Nephron progenitor cell (in vitro differentiated cells): ENCODE data around the gene UGT2A3.

Experiments
- DNase-seq: peaks from one replicate; pipeline ENCODE4 v3.0.0; 2021
- H3K27ac Mint-ChIP-seq: 2 replicates; pipeline ENCODE4 v1.8.0; 2021; ENCODE audit warnings: mild to moderate bottlenecking, moderate library complexity, mixed read lengths
- H3K27me3 Mint-ChIP-seq: 2 replicates; pipeline ENCODE4 v1.8.0; 2021; ENCODE audit warnings: mild to moderate bottlenecking, low read depth, mixed read lengths; ENCODE audit not compliant: poor library complexity
- H3K36me3 Mint-ChIP-seq: 2 replicates; pipeline ENCODE4 v1.8.0; 2021; ENCODE audit warnings: low read depth, mixed read lengths
- H3K4me1 Mint-ChIP-seq: 2 replicates; pipeline ENCODE4 v1.8.0; 2021; ENCODE audit warnings: mixed read lengths
- H3K4me3 Mint-ChIP-seq: 2 replicates; pipeline ENCODE4 v1.8.0; 2021; ENCODE audit warnings: mild to moderate bottlenecking, moderate library complexity, mixed read lengths
- H3K9me3 Mint-ChIP-seq: 2 replicates; pipeline ENCODE4 v1.8.0; 2021; ENCODE audit warnings: mild to moderate bottlenecking, moderate library complexity, mixed read lengths
- TF ChIP-seq, protein P1 (sequence below): fragments of 200-600 bp; sonication (generic); IDR thresholded peaks from 2 replicates; pipeline ENCODE4 v1.5.0; 2021; ENCODE audit warnings: antibody characterized with exemption

Gene UGT2A3

DNA sequence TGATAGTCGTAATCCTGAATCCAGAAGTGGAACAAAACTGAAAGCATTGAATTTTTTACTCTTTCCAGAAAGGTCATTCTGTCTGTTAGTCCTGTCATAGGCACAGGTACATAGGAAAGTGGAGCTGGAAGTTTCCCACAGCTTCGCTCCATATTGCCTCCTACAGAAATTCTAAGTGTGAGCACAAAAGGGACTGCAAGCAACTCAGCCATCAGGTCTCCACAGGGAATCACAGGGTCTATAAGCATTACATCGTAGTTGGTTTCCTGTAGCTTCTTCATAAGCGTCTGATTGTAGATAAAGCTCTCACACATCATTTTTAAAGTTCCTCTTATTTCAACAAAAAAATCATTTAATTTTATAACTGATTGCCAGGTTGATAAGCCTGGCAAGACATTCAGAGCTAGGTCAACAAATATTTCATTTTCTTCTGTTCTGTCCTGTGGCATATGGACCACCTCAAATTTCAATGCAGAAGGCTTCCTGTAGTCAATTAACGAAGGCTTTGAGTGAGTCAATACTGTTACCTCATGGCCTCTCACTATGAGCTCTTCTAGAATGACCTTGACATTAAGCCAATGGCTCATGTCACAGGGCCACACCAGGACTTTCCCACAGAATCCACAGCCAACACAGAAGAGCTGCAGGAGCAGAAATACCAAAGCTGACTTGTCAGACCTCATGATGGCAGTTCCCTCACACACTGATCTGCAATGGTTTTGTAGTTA is at the start of gene UGT2A3:
Gene UGT2A3 (minus strand): TSS at position 727 of the 728 bp plus-strand sequence. CDS start 44 bp downstream, at position 683.
- TF ChIP-seq, protein P1, sequence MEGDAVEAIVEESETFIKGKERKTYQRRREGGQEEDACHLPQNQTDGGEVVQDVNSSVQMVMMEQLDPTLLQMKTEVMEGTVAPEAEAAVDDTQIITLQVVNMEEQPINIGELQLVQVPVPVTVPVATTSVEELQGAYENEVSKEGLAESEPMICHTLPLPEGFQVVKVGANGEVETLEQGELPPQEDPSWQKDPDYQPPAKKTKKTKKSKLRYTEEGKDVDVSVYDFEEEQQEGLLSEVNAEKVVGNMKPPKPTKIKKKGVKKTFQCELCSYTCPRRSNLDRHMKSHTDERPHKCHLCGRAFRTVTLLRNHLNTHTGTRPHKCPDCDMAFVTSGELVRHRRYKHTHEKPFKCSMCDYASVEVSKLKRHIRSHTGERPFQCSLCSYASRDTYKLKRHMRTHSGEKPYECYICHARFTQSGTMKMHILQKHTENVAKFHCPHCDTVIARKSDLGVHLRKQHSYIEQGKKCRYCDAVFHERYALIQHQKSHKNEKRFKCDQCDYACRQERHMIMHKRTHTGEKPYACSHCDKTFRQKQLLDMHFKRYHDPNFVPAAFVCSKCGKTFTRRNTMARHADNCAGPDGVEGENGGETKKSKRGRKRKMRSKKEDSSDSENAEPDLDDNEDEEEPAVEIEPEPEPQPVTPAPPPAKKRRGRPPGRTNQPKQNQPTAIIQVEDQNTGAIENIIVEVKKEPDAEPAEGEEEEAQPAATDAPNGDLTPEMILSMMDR: no peak
- Mint-ChIP-seq H3K27ac (no peak within 1 kb of the TSS), H3K4me1 (no peaks in the 10 kb centered on the region), H3K27me3 (no peaks in the 10 kb centered on the region), H3K4me3 (no peak within 1 kb of the TSS), H3K36me3 (no peaks in the 10 kb centered on the region), H3K9me3 (no peaks in the 10 kb centered on the region)
- no peak for DNase-seq

GRCh38 chr4:68997040-68997439 is 45.4 kb upstream of the UGT2A3 start:
- Mint-ChIP-seq H3K4me3 (no peak overlapping the region), H3K4me1 (no peaks in the 10 kb centered on the region), H3K9me3 (peaks cover 5% of the 10 kb centered on the region), H3K36me3 (no peaks in the 10 kb centered on the region), H3K27me3 (no peaks in the 10 kb centered on the region), H3K27ac (no peak overlapping the region)
- no peak for DNase-seq
- TF ChIP-seq, protein P1: no peak

DNA sequence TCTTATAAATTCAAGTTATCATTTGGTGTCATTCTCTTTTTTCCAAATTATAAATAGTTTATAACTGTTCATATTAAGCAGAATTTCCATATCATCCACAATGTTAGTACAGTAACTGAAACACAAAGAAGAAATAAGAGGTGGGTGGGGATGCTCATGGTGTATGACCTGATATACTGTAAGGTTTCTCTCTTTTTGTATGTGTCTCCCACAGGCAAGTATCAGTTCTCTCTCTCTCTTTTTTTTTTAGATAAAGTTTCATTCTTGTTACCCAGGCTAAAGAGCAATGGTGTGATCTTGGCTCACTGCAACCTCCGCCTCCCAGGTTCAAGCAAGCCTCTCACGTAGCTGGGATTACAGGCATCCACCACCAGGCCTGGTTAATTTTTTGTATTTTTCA is 43.7 kb upstream of the UGT2A3 start:
- Mint-ChIP-seq H3K4me1 (no peaks in the 10 kb centered on the region), H3K27me3 (no peaks in the 10 kb centered on the region), H3K27ac (no peak overlapping the region), H3K36me3 (no peaks in the 10 kb centered on the region), H3K4me3 (no peak overlapping the region), H3K9me3 (peaks cover 14% of the 10 kb centered on the region)
- no peak for DNase-seq
- TF ChIP-seq, protein P1: no peak

DNA sequence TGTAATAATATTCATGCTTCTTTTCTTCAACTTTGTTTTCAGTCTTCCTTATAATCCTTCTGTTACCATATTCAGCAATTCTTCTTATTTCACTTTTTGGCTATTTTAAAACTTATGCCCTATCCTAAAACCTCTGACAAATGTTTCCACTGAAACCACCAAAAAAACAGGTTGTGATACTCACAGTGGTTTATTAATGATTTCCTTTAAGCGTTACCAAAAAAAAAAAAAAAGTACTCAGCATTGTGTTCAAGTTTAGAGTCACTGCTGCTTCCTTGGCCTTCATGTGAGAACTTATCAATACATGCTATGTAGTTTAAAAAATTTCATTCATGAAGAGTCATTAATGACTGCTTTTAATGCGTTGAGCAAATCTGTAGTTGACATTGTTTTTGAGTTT is 35.4 kb upstream of the UGT2A3 start:
- TF ChIP-seq, protein P1: no peak
- Mint-ChIP-seq H3K4me1 (no peaks in the 10 kb centered on the region), H3K4me3 (no peak overlapping the region), H3K9me3 (peaks cover 21% of the 10 kb centered on the region), H3K36me3 (no peaks in the 10 kb centered on the region), H3K27ac (no peak overlapping the region), H3K27me3 (no peaks in the 10 kb centered on the region)
- no peak for DNase-seq

DNA sequence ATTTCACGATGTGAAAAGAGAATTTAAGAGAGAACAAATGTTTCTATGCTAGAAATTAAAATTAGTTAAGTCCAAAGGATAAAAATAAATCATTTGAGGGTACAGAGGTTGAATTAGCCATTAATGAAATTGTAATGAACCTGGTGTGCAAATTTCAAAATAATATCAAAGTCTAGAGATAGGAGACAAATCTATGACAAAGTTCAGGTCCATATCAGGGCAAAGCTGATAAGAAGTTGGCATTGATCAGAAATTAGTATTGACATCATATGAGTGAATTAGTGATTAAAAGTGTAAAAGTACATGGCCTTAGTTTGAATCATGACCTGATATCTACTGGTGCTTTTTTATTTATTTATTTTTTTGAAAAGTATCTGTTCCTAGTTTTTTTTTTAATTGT is 33.8 kb upstream of the UGT2A3 start:
- Mint-ChIP-seq H3K27me3 (no peaks in the 10 kb centered on the region), H3K27ac (no peak overlapping the region)

More for the DNA sequence above, 33.8 kb upstream of the UGT2A3 start:
- DNase-seq: no peak
- TF ChIP-seq, protein P1: no peak
- Mint-ChIP-seq H3K36me3 (no peaks in the 10 kb centered on the region), H3K4me3 (no peak overlapping the region), H3K9me3 (peaks cover 13% of the 10 kb centered on the region), H3K4me1 (no peaks in the 10 kb centered on the region)
